Parathyroid adenoma (tissue), 2 donors: ENCODE results near the gene GTF2IRD1.
A peak's percentile ranks its signal among the peaks of the same experiment; 100 is the strongest.

Experiments
- H2AFZ ChIP-seq: fragments of 300-600 bp; sonication (generic); one replicate; pipeline ENCODE4 v1.7.0; 2017; ENCODE audit warnings: antibody characterized with exemption, mild to moderate bottlenecking
- H3K27ac ChIP-seq: fragments of 300-600 bp; sonication (generic); one replicate; pipeline ENCODE4 v1.7.0; 2017
- H3K27me3 ChIP-seq: fragments of 300-600 bp; sonication (generic); one replicate; pipeline ENCODE4 v1.7.0; 2017; ENCODE audit warnings: low read length; ENCODE audit not compliant: control insufficient read depth, insufficient read depth
- H3K36me3 ChIP-seq: fragments of 300-600 bp; sonication (generic); one replicate; pipeline ENCODE4 v1.7.0; 2017; ENCODE audit warnings: low read length; ENCODE audit not compliant: control insufficient read depth, insufficient read depth
- H3K4me1 ChIP-seq: fragments of 300-600 bp; sonication (generic); one replicate; pipeline ENCODE4 v1.7.0; 2017; ENCODE audit warnings: control low read depth
- H3K4me2 ChIP-seq: fragments of 300-600 bp; sonication (generic); one replicate; pipeline ENCODE4 v1.7.0; 2017; ENCODE audit warnings: low read length
- H3K4me3 ChIP-seq: fragments of 300-600 bp; sonication (generic); one replicate; pipeline ENCODE4 v1.7.0; 2017; ENCODE audit warnings: low read depth, low read length
- H3K79me2 ChIP-seq: fragments of 300-600 bp; sonication (generic); one replicate; pipeline ENCODE4 v1.7.0; 2017; ENCODE audit warnings: control low read depth
- H3K9ac ChIP-seq: fragments of 300-600 bp; sonication (generic); one replicate; pipeline ENCODE4 v1.7.0; 2017; ENCODE audit warnings: mild to moderate bottlenecking
- H3K9me3 ChIP-seq: fragments of 300-600 bp; sonication (generic); one replicate; pipeline ENCODE4 v1.7.0; 2017; ENCODE audit warnings: low read length; ENCODE audit not compliant: control insufficient read depth
- CTCF ChIP-seq: fragments of 300-600 bp; sonication (generic); IDR thresholded peaks from one replicate; pipeline ENCODE4 v1.7.0; 2017; ENCODE audit warnings: antibody characterized with exemption, mild to moderate bottlenecking
- donor health status: primary hyperparathyroidism.

The GTF2IRD1 gene

GRCh38 chr7:74498996-74499834 lies 45.5 kb downstream of the GTF2IRD1 start:
- H3K27ac ChIP-seq: no peak overlapping the region
- no peak for TF ChIP-seq CTCF
- H2AFZ ChIP-seq: no peak overlapping the region
- peaks cover 19% of the 10 kb centered on the region for H3K79me2 ChIP-seq
- H3K4me2 ChIP-seq: no peak overlapping the region
- no peak overlapping the region for H3K4me3 ChIP-seq
- no peaks in the 10 kb centered on the region for H3K36me3 ChIP-seq
- H3K27me3 ChIP-seq: no peaks in the 10 kb centered on the region
- H3K9me3 ChIP-seq: no peaks in the 10 kb centered on the region
- H3K9ac ChIP-seq: no peak overlapping the region
- H3K4me1 ChIP-seq: peaks cover 7% of the 10 kb centered on the region

GRCh38 chr7:74499835-74500388 lies 46.2 kb downstream of the GTF2IRD1 start:
- TF ChIP-seq CTCF: no peak
- no peak overlapping the region for H3K9ac ChIP-seq
- peaks cover 20% of the 10 kb centered on the region for H3K79me2 ChIP-seq
- peaks cover 7% of the 10 kb centered on the region for H3K4me1 ChIP-seq
- no peak overlapping the region for H2AFZ ChIP-seq
- H3K4me3 ChIP-seq: no peak overlapping the region
- no peaks in the 10 kb centered on the region for H3K36me3 ChIP-seq
- H3K4me2 ChIP-seq: no peak overlapping the region
- H3K27ac ChIP-seq: no peak overlapping the region
- H3K27me3 ChIP-seq: no peaks in the 10 kb centered on the region
- no peaks in the 10 kb centered on the region for H3K9me3 ChIP-seq

- H2AFZ ChIP-seq: peak overlapping the region; percentile 59
- H3K4me3 ChIP-seq: peak overlapping the region; percentile 24
- H3K4me2 ChIP-seq: peak overlapping the region; percentile 31
- no peak for TF ChIP-seq CTCF
- no peaks in the 10 kb centered on the region for H3K36me3 ChIP-seq
- H3K4me1 ChIP-seq: peaks cover 4% of the 10 kb centered on the region
- no peak overlapping the region for H3K9ac ChIP-seq
- H3K27me3 ChIP-seq: no peaks in the 10 kb centered on the region
- no peaks in the 10 kb centered on the region for H3K9me3 ChIP-seq
- H3K79me2 ChIP-seq: peaks cover 21% of the 10 kb centered on the region
- H3K27ac ChIP-seq: no peak overlapping the region
These were observed 47.6 kb downstream of the GTF2IRD1 start for GRCh38 chr7:74501298-74501697.

- Histone ChIP-seq H3K4me2 (no peak overlapping the region), H3K9me3 (no peaks in the 10 kb centered on the region), H2AFZ (no peak overlapping the region), H3K9ac (no peak overlapping the region), H3K27ac (no peak overlapping the region), H3K4me3 (no peak overlapping the region), H3K27me3 (no peaks in the 10 kb centered on the region), H3K4me1 (peaks cover 4% of the 10 kb centered on the region), H3K36me3 (no peaks in the 10 kb centered on the region), H3K79me2 (peaks cover 27% of the 10 kb centered on the region)
- no peak for TF ChIP-seq CTCF
These were observed 48.6 kb downstream of the GTF2IRD1 start for GRCh38 chr7:74502216-74502891.
